HepG2 (cell line): ENCODE data around the gene ANKZF1. TPM values are rescaled to one million over a fixed set of nuclear protein-coding genes. Genes with fewer than 3 reads are reported as not detected.
"Not testable (repeated sequence)": the region's sequence is repeated elsewhere in the genome, so short reads cannot be mapped to it uniquely, and the experiment has no call there.

Experiments
- ATAC-seq: fragments of 200-7000 bp; cut with Tn5 transposase; 3 replicates; pipeline ENCODE4 v1.9.1; 2020; ENCODE audit warnings: mild to moderate bottlenecking, moderate library complexity
- BruUV-seq: library from RNA; stranded (reverse); fragments of 400-500 nt; replicated peaks from 2 replicates; lab custom pipeline; 2021; lab: Mats Ljungman, UMichigan
- CTCF ChIA-PET: fragments of 300-600 bp; formaldehyde crosslinking; extraction: SDS; loops from one replicate; lab custom pipeline; 2021; ENCODE audit warnings: low total read pairs, inconsistent platforms, low intra/inter-chr PET ratio; lab: Yijun Ruan, JAX
- POLR2A ChIA-PET: fragments of 350-600 bp; sonication (Branson Sonifier 250); formaldehyde crosslinking; loops from one replicate; lab custom pipeline; 2020; ENCODE audit warnings: antibody characterized with exemption, inconsistent platforms; lab: Yijun Ruan, JAX
- DNase-seq: peaks from one replicate; pipeline ENCODE4 v3.0.0-alpha.2; 2015; ENCODE audit warnings: low spot score
- FAIRE-seq: peaks from 3 replicates; lab custom pipeline; 2011; peaks lifted over from hg19 to GRCh38; lab: Jason Lieb, UNC
- H2AFZ ChIP-seq: one replicate; pipeline ENCODE4 v1.6.1; 2011; ENCODE audit warnings: low read length, inconsistent platforms
- H3K27ac ChIP-seq: fragments of 300-600 bp; 3 replicates; pipeline ENCODE4 v1.8.0; 2011; ENCODE audit warnings: mixed run types, mild to moderate bottlenecking, mixed read lengths, low read length, inconsistent platforms; ENCODE audit not compliant: insufficient read depth; ENCODE audit errors: extremely low read length
- H3K27me3 ChIP-seq, 2 experiments: fragments of 200-600 bp in 1 of 2; 2 replicates in 1 of 2; 3 replicates in 1 of 2; pipeline versions ENCODE4 v1.6.0 to v1.8.0; 2011; ENCODE audit warnings: low read length in 2 of 2, mild to moderate bottlenecking in 2 of 2, moderate library complexity in 2 of 2, inconsistent platforms in 1 of 2; ENCODE audit not compliant: insufficient read depth in 2 of 2, control insufficient read depth in 1 of 2
- H3K36me3 ChIP-seq, 2 experiments: fragments of 200-600 bp in 1 of 2; replicated peaks in 1 of 2; 2 replicates in 1 of 2; 3 replicates in 1 of 2; pipeline versions ENCODE4 v1.5.1 to v1.8.0; 2011; ENCODE audit warnings: low read length in 2 of 2, inconsistent platforms in 1 of 2; ENCODE audit not compliant: insufficient read depth in 2 of 2, control insufficient read depth in 1 of 2
- H3K4me1 ChIP-seq: 2 replicates; pipeline ENCODE4 v1.5.1; 2012; ENCODE audit warnings: low read length, inconsistent platforms; ENCODE audit not compliant: insufficient read depth
- H3K4me2 ChIP-seq: 2 replicates; pipeline ENCODE4 v1.6.0; 2011; ENCODE audit warnings: low read depth, low read length, inconsistent platforms
- H3K4me3 ChIP-seq, 3 experiments: fragments of 200-600 bp in 1 of 3; sonication (generic), shearing (Covaris generic) in 1 of 3; replicated peaks in 1 of 3; 2 replicates each; pipeline ENCODE4 v1.5.1; 2011 to 2016; ENCODE audit warnings: low read length in 3 of 3, inconsistent platforms in 2 of 3, low read depth in 2 of 3, mild to moderate bottlenecking in 2 of 3, control low read depth in 1 of 3, mixed read lengths in 1 of 3; ENCODE audit not compliant: insufficient read depth in 1 of 3
- H3K79me2 ChIP-seq: one replicate; pipeline ENCODE4 v1.6.1; 2011; ENCODE audit warnings: low read length, inconsistent platforms; ENCODE audit not compliant: insufficient read depth
- H3K9ac ChIP-seq: 2 replicates; pipeline ENCODE4 v1.6.0; 2011; ENCODE audit warnings: mild to moderate bottlenecking, low read depth, low read length, inconsistent platforms; ENCODE audit not compliant: insufficient read depth
- H3K9me3 ChIP-seq: 2 replicates; pipeline ENCODE4 v1.5.1; 2012; ENCODE audit warnings: mild to moderate bottlenecking, low read length
- H4K20me1 ChIP-seq: 2 replicates; pipeline ENCODE4 v1.6.0; 2011; ENCODE audit warnings: inconsistent platforms, mild to moderate bottlenecking, low read length, moderate library complexity; ENCODE audit not compliant: insufficient read depth
- BORCS8-MEF2B ChIP-seq: sonication (generic); formaldehyde crosslinking; IDR thresholded peaks from 2 replicates; pipeline ENCODE4 v1.8.0; 2022; ENCODE audit warnings: mild to moderate bottlenecking, missing genetic modification reagents
- CCDC6 ChIP-seq: sonication (generic); formaldehyde crosslinking; IDR thresholded peaks from 2 replicates; pipeline ENCODE4 v1.8.1; 2022; ENCODE audit warnings: mild to moderate bottlenecking, missing genetic modification reagents, moderate library complexity
- ERF ChIP-seq: IDR thresholded peaks from 2 replicates; pipeline ENCODE4 v1.6.1; 2018; ENCODE audit warnings: missing biosample characterization, missing genetic modification reagents
- FOXA3 ChIP-seq: IDR thresholded peaks from 2 replicates; pipeline ENCODE4 v1.6.1; 2016; ENCODE audit warnings: missing genetic modification reagents, missing compliant biosample characterization
- FOXC1 ChIP-seq: sonication (generic); formaldehyde crosslinking; IDR thresholded peaks from 2 replicates; pipeline ENCODE4 v1.8.0; 2022; ENCODE audit warnings: mild to moderate bottlenecking, missing genetic modification reagents, borderline replicate concordance
- HBP1 ChIP-seq: IDR thresholded peaks from 2 replicates; pipeline ENCODE4 v1.6.1; 2016; ENCODE audit warnings: low read depth, control low read depth
- KLF16 ChIP-seq, 2 experiments: sonication (generic) in 1 of 2; formaldehyde crosslinking in 1 of 2; IDR thresholded peaks; 2 replicates each; pipeline versions ENCODE4 v1.6.1 to v1.8.0; 2016 to 2023; ENCODE audit warnings: missing genetic modification reagents in 2 of 2, missing compliant biosample characterization in 1 of 2
- LCORL ChIP-seq, 2 experiments: fragments of 450-650 bp in 1 of 2; sonication (generic) in 1 of 2; formaldehyde crosslinking in 1 of 2; IDR thresholded peaks; 2 replicates each; pipeline versions ENCODE4 v1.5.0 to v1.6.1; 2017 to 2020; ENCODE audit warnings: antibody characterized with exemption in 1 of 2, missing genetic modification reagents in 1 of 2
- NCOA2 ChIP-seq: sonication (generic); formaldehyde crosslinking; IDR thresholded peaks from 2 replicates; pipeline ENCODE4 v1.8.0; 2022; ENCODE audit warnings: inconsistent platforms
- POLR2AphosphoS2 ChIP-seq: IDR thresholded peaks from 2 replicates; pipeline ENCODE4 v1.6.1; 2011; ENCODE audit warnings: low read depth, low read length, improper control_type of control experiment
- SOX6 ChIP-seq, 2 experiments: fragments of 450-650 bp in 1 of 2; sonication (generic) in 1 of 2; formaldehyde crosslinking in 1 of 2; IDR thresholded peaks; 2 replicates each; pipeline versions ENCODE4 v1.4.0 to v1.6.1; 2017 to 2020; ENCODE audit warnings: antibody characterized with exemption in 1 of 2, mild to moderate bottlenecking in 1 of 2, missing genetic modification reagents in 1 of 2
- TBX2 ChIP-seq: sonication (generic); formaldehyde crosslinking; IDR thresholded peaks from 2 replicates; pipeline ENCODE4 v1.5.0; 2020; ENCODE audit warnings: missing genetic modification reagents, mild to moderate bottlenecking, borderline replicate concordance
- ZBTB7A ChIP-seq: sonication (generic); formaldehyde crosslinking; IDR thresholded peaks from 2 replicates; pipeline ENCODE4 v1.8.0; 2022; ENCODE audit warnings: mild to moderate bottlenecking, missing genetic modification reagents
- ZFX ChIP-seq: sonication (generic); formaldehyde crosslinking; IDR thresholded peaks from 2 replicates; pipeline ENCODE4 v1.4.0; 2020; ENCODE audit warnings: mild to moderate bottlenecking, low read depth, missing genetic modification reagents, moderate library complexity
- ZGPAT ChIP-seq: IDR thresholded peaks from 2 replicates; pipeline ENCODE4 v1.6.1; 2016; ENCODE audit warnings: mild to moderate bottlenecking
- ZNF350 ChIP-seq: sonication (generic); formaldehyde crosslinking; IDR thresholded peaks from 2 replicates; pipeline ENCODE4 v1.4.0; 2020; ENCODE audit warnings: mild to moderate bottlenecking, low read depth, missing genetic modification reagents, borderline replicate concordance
- ZNF605 ChIP-seq: sonication (generic); formaldehyde crosslinking; IDR thresholded peaks from 2 replicates; pipeline ENCODE4 v1.8.0; 2022; ENCODE audit warnings: mild to moderate bottlenecking, missing genetic modification reagents
- ZSCAN9 ChIP-seq: IDR thresholded peaks from 2 replicates; pipeline ENCODE4 v1.6.1; 2016; ENCODE audit warnings: borderline replicate concordance
- WGBS: methylation state at CpG from one replicate; pipeline ENCODE4 v1.1.6; 2017; ENCODE audit warnings: low lambda C conversion rate; 5-methylcytosine and 5-hydroxymethylcytosine counted together
- in situ Hi-C: cut with HindIII; loops from 2 replicates; pipeline ENCODE4 v1.10.0; 2017; ENCODE audit warnings: low pct_unique_long_range_greater_than_20kb; ENCODE audit not compliant: extremely low pct_ligation_motif_present
- intact Hi-C: fragments of 100-400 bp; cut with micrococcal nuclease; formaldehyde crosslinking; loops from one replicate; pipeline ENCODE4 v1.10.0; 2022; ENCODE audit not compliant: unreplicated experiment
- polyA plus RNA-seq, 8 experiments: library from polyadenylated mRNA; depleted of rRNA in 3 of 8; stranded (reverse) in 7 of 8; unstranded in 1 of 8; fragments of >200 nt; fragmentation: Illumina TruSeq in 4 of 8; extraction: Trizol in 4 of 8; gene quantifications; 2 replicates each; pipeline versions ENCODE4 v1.2.1 to v1.2.3, GENCODE V29; 2011 to 2016; ENCODE audit warnings: low read depth in 4 of 8, missing spikeins in 1 of 8, mixed read lengths in 1 of 8; ENCODE audit not compliant: insufficient read depth in 1 of 8
- total RNA-seq, 5 experiments: library from RNA; depleted of rRNA; stranded (reverse); fragments of >200 nt; fragmentation: Illumina TruSeq; extraction: Trizol; gene quantifications; 2 replicates each; pipeline ENCODE4 v1.2.3, GENCODE V29; 2016; ENCODE audit warnings: low read depth in 1 of 5
- TF ChIP-seq, protein P1 (sequence below): IDR thresholded peaks from 2 replicates; pipeline ENCODE4 v1.6.1; 2016; ENCODE audit warnings: missing genetic modification reagents, missing compliant biosample characterization

The ANKZF1 gene
- total and polyA plus RNA-seq, 2 of the 13 experiments (the other 11 are each of a cell fraction or from before 2014, with no cell fraction given) = 25.3 to 128 TPM

- ATAC-seq; H3K79me2 ChIP-seq; intact Hi-C loops; H3K9me3 ChIP-seq; FAIRE-seq; H3K36me3 ChIP-seq; H2AFZ ChIP-seq; in situ Hi-C loops; CTCF ChIA-PET; H3K4me3 ChIP-seq; H3K9ac ChIP-seq; H4K20me1 ChIP-seq; H3K27me3 ChIP-seq; TF ChIP-seq LCORL, SOX6 (IDR thresholded peaks at IDR 0.05): not testable (repeated sequence)
- TSS peak; percentile 82 for BruUV-seq
- DNase-seq = peak; percentile 42
- Histone ChIP-seq H3K27ac (peak overlapping the region; percentile 63), H3K4me1 (peaks cover 36% of the 10 kb centered on the region), H3K4me2 (peak overlapping the region; percentile 22; the same call in 1 of the 2 replicates)
- POLR2A ChIA-PET = interaction anchor here (0.8 to 10.9 kb wide), 13 partner anchors 7 to 199 kb away, joined by 3 to 102 read pairs (median 9); partner anchors contain the start of genes ABCB6, CNPPD1, DNAJB2 and GLB1L
- 78% methylated on average over 23 of the region's 26 CpGs for WGBS
- TF ChIP-seq NCOA2 (CRISPR knock-in tag) (0 out of 2 replicates have a peak, but pooled peaks have one; percentile 20), ZBTB7A (CRISPR knock-in tag) (peak; percentile 36; the same call in 1 of the 2 replicates), FOXA3 (CRISPR knock-in tag) (peak; percentile 52), HBP1 (CRISPR knock-in tag) (peak; percentile 57; the same call in 1 of the 2 replicates), POLR2AphosphoS2 (peak; percentile 72), ZNF605 (CRISPR knock-in tag) (peak; percentile 72; the same call in 1 of the 2 replicates), ZGPAT (CRISPR knock-in tag) (peak; percentile 43; the same call in 1 of the 2 replicates), LCORL (CRISPR knock-in tag; IDR thresholded peaks at IDR 0.05) (peak; percentile 29; the same call in 1 of the 2 replicates), BORCS8-MEF2B (CRISPR knock-in tag) (peak; percentile 66), ZSCAN9 (CRISPR knock-in tag) (0 out of 2 replicates have a peak, but pooled peaks have one; percentile 22), TBX2 (CRISPR knock-in tag) (0 out of 2 replicates have a peak, but pooled peaks have one; percentile 16), SOX6 (CRISPR knock-in tag; IDR thresholded peaks at IDR 0.05) (peak; percentile 38), FOXC1 (0 out of 2 replicates have a peak, but pooled peaks have one; percentile 27), ERF (CRISPR knock-in tag) (0 out of 2 replicates have a peak, but pooled peaks have one; percentile 22), CCDC6 (0 out of 2 replicates have a peak, but pooled peaks have one; percentile 65), ZNF350 (CRISPR knock-in tag) (peak; percentile 27; the same call in 1 of the 2 replicates), ZFX (CRISPR knock-in tag) (0 out of 2 replicates have a peak, but pooled peaks have one; percentile 16), KLF16 (CRISPR knock-in tag; IDR thresholded peaks at IDR 0.05) (0 out of 4 replicates have a peak, but pooled peaks of 1 of the 2 experiments have one; percentile 41)
- TF ChIP-seq, protein P1, sequence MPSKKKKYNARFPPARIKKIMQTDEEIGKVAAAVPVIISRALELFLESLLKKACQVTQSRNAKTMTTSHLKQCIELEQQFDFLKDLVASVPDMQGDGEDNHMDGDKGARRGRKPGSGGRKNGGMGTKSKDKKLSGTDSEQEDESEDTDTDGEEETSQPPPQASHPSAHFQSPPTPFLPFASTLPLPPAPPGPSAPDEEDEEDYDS = peak; percentile 46; the same call in 1 of the 2 replicates
These were observed 28.9 kb upstream of the ANKZF1 start for GRCh38 chr2:219200502-219201326.
